NCI-H2171 treated with DMSO at 0.1 percent for 48 hours (cell line): Measurements from ENCODE around the gene GADD45G.

Experiments used
- DNase-seq: peaks from one replicate; lab custom pipeline; 2025; lab: John Stamatoyannopoulos, UW

The GADD45G gene

DNA sequence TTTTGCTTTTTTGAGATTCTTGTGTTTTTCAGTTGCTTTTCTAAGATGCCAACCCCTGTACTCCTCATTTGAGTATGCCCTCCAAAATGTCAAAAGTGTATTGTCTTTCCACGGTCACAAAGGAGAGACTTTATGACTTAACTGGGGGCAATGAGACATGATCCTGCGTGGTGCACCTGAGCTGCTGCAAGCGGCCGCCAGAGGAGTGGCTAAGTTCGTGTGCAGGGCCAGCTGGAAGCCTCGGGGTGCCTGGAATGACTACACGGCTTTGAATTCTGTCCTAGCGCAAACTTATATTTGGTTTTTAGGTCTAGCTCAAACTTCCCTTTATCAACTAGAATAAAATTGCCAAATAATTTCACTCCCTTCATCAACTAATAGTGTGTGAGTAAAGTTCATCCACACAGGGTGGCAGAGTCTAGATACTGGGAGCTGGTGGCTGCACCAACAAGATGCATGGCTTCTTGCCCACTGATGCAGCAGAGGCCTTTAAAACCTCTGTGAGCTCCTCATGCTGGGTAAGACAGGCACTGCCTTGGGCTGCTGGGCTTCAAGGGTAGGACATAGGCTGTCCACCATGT lies 4.7 kb downstream of the GADD45G start:
- no peak for DNase-seq

DNA sequence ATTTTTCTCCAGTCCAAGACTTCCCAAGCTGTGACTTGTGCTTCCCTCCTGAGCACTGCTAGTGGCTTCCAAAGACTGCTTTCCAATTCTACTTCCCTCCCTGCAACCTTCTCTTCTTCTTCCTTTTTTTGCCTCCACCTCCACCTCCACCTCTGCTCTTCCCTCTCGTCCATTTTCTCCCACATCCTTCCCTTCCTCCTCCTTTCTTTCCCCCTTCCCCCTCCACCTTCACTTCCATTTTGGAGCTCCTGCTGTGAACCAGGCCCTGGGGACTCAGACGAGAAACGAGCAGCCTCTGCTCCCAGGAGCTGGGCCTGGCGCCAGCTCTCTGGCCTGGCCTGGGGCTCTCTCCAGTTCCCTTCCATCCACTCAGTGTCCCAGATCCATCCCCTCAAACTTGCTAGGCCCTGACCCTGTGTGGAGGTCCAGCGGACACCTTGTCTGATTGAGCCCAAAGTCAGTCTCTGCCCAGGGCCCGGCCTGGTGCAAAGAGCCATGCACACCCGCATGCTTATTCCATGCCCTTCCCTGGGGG lies 5.6 kb downstream of the GADD45G start:
- DNase-seq, result no peak

DNA sequence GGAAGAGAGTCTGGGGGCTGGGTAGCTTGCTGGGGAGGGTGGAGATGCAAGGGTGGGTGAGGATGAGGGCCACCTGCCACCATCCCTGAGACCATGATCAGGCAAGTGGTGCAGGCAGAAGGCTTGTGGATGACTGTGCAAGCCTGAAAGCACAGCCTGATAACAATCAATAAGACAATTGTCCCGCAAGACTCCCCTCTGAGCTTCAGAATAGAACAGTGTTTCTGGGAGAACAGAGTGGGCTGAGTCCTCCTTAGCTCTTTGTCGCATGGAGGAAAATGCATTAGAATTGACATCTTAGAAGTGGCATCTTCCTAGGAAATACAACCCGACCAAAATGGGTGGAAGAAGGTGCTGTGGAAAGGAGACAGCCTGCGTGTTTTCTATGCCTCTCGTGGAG lies 6.6 kb downstream of the GADD45G start:
- no peak for DNase-seq

DNA sequence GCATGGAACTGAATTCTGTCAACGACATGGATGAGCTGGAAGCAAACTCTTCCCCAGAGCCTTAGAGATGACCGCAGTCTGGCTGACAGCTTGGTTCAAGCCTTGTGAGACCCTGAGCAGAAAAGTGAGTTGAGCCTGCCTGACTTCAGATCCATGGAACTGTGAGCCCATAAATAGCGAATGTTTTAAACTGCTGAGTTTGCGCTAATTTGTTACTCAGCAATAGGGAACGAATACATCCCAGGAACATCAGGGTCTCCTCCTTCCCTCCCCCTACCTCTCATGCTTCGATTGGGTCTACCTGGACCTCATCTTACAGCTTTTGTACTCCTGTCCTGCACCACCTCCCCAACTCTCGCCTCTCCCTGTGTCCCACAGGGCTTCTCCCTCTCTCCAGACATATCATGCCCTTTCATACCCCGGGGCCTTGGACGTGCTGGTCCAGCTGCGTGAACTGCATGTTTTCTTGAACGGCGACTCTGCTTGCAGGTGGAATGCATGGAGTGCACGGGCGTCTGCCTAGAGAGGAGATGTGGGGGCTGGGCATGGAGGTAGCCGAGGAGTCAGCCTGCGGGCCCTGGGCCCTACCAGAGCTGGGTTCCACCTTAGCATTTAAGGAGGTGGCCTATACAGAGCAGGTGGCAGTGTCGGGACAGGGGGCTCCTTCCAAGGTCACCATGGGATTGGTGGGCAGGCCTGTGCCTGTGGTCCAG lies 7.9 kb downstream of the GADD45G start:
- no peak for DNase-seq

DNA sequence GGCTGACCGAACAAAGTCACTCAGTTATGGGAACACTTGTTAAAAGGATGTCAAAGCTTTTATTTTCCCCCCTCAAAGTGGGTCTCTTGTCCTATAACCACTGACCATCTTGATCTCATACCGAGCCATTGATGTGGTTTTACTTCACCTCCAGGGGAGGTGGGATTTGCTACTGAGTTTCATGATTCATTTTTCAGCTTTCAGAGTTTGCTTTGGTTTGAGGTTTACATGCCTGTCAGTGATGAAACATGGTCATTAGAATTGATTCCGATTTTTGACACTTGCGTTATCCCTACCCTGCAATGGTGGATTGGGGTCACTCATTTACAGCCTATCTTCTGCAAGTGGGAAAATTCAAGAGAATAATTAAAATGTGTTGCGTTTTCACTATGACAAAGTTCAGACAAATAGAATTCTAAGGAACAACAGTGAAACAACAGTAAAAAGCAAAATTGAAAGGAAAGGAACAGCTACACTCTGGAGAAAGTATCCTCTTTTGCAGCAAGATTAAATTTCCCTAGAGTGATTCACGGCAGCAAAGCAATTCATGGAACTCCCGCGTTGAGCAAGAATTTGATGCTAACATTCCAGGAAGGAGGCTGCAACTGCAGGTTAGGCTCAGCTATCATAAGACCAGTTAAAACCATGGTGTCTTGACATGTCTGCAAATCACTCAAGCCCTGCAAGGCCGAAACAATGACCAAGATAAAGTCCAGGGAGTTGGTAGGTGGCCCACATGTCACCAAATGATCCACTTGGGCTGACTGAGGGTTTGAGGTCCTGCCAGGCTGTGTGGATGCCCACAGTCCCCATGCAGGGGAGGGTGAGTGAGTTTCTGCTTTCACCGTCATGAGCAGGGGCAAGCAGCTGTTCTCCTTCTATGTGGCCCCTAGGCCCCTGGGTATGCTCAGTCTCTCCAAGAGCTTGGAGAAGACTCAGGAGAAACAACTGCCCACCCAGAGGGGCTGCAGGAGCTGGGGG lies 9.4 kb downstream of the GADD45G start:
- DNase-seq, result no peak

DNA sequence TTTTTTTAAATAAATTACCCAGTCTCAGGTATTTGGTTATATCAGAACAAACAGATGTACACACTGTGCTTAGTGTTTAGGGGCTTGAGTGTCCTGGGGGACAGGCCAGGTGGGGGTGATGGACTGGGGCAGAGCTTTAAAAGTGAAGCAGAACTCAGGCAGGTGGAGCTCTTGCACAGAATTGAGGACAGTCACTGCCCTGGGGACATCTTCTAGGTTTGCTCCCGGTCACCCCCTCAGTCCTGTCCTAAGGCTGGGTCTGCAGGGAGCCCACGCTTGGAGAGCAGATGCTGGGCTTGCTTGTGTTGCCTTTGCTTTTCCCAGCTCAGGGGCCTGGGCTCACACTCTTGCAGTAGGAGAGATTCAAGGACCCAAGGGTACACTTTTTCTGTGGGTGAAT lies 10.8 kb downstream of the GADD45G start:
- no peak for DNase-seq

DNA sequence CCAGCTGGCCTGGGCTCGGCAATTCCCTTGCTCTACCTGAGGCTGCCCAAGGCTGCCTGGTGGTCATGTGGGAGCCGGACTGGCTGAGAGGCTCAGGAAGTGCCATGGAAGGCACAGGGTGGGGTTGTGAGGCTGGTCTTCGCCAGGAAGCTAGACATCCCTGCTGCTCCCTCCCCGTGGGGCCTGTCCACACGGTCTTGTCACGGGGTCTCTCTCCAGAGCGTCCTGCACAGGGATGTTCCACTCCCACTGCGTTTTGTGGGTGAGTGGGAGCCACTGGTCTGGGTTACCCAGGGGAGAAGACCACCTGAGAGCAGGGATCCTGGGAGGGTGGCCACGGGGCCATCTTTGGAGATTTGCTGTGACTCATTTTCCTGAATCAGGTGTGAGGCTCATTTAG lies 11.6 kb downstream of the GADD45G start:
- DNase-seq, result no peak

DNA sequence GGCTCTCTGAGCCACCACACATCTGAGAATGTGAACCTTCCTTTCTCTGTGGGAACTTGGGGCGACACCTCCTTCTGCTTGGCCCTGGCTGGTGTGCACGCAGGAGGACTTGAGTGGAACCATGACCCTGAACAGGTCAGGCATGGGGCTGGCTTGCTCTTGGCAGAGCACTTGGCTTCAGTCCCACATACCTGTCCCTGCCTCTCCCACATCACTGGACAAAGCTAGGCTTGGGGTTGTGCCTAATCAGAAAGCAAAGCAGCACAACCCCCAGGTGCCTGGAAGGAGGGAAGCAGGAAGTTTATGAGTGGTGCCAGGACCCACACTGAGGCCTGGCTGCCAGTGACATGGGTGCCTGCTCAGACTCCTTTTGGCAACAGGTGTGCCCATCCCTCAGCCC lies 13.2 kb downstream of the GADD45G start:
- no peak for DNase-seq

DNA sequence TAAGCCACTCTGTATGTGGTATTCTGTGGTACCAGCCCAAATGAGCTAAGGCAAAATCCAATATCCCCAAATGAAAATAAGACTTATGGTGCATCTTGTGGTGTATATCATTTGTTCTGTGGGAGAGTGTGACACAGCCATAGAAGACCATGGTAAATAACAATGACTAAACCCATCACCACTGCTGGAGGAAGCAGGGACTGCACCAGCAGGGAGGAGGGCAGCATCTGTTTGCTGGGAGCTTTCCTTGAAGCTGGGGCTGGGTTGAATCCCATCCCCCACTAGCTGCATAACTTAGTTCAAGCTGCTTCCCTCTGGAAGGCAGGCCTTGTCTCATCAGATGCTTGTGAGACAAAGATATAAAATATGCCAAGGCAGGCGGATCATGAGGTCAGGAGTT lies 14.2 kb downstream of the GADD45G start:
- DNase-seq, result peak; percentile 48

DNA sequence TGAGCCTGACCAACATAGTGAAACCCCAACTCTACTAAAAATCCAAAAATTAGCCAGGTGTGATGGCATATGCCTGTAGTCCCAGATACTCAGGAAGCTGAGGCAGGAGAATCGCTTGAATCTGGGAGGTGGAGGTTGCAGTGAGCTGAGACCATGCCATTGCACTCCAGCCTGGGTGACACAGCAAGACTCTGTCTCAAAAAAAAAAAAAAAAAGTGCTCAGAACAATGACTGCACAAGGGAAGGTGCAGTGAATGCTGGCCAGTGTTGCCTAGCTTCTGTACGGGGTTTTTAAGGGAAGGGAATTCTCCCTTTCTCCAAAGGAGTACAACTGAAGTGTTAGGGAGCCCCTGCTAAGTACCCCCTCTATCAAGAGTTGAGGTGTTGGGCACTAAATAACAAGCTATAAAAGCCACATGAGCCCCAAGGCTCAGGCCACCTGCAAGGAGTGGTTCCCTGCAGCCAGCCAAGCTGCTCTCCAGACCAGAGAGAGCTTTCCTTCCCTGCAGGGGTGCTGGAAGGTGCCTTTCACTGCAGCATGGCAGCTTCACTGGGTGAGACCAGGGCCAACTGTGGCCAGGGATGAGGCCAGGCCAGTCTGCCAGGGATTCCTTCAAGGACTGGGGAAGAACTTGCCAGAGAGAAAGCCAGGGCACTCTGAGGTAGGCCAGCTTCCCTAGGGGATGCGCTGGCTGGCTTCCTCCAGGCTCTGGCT lies 14.8 kb downstream of the GADD45G start:
- DNase-seq, result no peak

DNA sequence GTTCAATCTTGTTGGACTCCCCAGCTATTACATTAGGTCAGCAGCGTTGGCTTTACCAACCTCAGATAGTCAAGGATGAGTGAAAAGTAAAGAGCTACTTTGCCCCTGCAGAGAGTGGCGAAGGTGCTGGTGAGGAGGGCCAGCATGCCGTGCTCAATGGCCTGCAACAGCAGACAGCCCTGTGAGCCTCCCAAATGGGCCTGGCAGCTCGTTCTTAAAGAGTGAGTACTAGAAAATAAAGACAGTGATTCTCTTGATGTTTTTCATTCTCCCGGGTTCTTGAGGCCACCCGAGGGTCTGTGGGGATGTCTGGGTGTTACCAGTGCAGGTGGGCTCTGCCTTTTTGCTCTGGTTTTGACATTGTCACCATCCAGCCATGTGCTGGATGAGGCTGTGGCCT lies 16.2 kb downstream of the GADD45G start:
- no peak for DNase-seq

DNA sequence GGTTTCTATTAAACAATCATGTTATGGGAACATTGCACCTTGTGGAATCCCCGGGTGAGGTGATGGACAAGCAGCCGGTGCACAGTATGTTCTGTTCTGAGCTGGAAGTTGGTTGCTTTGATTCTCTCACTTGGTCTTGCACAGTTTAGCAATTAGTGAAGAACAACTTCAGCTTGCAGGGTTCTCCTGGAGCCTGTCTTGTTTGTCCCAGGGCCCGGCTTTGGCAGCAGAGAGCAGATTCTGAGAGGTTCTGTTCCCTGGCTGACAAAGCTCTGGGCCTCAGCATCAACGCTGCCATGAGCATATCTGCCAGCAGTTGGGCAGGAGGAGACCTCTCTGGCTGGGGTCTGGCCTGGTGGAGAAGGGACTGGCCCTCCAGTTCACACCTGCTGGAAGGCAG lies 16.9 kb downstream of the GADD45G start:
- DNase-seq, result no peak

DNA sequence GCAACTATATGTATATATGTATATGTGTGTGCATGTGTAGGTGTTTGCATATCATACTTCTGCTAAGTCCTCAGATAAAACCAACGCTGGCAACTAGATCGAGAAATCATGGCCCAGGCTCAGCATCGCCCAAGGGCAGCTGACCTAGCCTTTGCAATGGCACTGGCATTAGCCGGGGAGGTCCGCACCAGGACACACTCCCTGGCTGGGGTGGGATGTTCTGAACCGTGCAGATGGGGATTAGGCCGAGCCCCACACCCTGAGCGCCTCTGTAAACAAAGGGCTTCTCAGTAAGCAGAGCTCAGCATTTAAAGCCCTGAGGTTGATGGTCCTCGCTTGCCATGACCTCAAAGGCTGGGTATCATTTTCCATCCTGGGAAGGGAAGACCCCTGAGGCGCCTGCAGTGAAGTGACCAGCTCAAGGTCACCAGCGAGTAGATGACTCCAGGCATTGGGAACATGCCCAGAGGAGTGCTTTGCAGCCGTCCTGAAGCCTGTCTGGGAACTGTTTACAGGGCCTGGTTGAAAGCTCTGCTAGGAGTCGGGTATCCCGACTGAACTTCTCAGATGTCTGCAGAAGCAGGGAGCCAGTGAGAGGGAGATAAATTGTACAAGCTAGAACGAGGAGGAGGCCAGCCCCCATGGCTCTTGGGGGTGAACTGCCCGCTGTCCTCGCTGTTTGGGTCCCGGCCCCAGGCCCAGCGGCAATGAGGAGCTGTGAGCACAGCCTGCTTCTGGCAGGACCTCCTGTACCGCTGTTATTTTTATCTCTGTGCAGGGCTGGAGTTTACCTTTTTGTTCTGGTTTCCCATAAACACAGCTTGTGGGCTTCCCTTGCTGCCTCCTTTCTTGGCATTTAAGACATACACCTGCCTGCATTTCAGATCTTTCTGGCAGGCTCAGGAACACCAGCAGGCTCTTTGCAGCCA lies 18.4 kb downstream of the GADD45G start:
- no peak for DNase-seq

DNA sequence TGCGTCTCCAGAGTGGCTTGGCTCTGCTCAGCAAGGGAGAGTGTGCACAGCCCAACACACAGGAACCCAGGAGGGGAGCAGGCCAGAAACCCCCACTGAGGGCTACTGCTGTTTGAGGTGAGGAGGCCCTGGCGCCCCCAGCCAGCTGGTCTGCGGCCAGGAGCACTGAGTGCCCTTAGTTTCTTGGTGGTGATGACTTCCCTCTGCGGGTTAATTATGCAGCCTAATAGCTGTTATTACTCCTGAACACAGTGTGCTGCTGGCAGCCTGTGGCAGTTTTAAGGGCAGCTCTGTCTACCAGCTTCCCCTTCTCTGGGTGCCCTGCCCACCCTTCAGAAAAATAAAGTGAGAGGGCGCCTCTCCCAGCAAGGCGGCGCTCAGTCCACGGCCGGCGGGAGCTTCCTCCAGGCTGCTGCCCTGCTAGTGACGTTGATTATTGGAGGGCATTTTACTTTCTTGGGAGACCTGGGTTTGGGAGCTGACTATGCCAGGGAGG lies 19.2 kb downstream of the GADD45G start:
- DNase-seq, result no peak

DNA sequence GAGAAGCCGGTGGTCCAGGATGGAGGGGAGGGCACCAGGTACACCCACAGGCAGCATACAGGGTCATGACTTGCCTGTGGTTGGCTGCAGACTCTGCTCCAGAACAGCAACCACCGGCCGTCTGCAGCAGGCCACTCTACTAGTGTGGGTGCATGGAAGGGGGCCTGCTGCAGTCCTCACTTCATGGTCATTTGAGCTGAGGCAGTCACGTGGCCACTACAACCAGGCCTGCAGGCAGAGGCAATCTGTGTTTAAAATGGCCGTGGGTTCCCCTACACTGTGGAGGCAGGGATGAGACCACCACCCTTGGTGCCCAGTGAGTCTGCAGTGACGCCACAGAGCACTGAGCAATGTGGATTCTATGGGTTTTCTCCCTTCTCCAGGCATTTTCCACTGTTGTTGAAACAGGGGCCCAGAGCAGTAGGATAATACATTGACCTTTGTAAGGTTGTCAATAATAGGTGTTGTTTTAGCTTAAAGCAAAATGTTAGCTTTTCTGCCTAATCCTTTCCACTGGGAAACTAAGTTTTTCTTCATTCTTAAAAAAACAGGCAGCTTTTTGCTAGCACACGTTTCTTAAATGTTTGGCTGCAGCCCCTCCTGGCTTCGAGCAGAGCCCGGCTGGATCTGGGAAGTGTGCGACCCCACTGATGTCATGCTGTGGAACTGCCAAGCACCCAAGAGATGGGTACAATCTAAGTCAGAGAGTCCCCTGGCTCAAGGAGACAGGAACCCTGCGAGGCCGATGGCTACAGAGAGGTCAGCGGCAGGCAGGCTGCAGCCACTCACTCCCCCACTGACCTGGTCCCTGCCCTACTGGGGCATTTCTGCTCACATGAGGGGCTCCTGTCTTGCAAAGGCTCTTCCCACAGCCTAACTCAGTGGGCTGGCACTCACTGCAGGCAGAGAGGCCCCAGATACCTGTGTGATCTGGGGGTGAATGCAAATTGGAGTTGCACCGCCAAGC lies 21.2 kb downstream of the GADD45G start:
- DNase-seq, result no peak

DNA sequence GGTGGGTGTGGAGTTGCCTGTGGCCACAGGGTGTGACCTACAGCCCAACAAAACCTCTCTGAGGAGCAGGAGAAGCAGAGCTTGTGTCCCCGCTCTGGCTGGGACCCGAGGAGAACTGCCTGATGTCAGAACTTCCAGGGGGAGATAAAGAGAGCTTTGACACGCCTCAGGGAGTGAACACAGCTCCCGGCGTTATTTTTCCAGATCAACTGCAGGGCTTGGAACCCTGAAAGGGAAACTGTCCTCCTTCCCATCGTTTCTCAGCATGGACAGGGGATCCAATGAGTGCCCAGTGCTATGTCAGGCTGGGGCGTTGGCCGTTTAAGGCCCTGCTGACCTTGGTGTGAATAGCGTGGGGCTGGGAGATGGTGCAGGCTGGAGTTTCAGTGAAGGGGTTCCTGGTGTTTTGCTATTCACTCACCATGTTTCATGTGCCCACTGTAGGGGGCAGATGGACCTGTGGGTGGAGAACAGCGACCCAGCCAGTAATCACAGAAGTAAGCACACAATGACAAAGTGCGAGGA lies 22.0 kb downstream of the GADD45G start:
- DNase-seq, result no peak

DNA sequence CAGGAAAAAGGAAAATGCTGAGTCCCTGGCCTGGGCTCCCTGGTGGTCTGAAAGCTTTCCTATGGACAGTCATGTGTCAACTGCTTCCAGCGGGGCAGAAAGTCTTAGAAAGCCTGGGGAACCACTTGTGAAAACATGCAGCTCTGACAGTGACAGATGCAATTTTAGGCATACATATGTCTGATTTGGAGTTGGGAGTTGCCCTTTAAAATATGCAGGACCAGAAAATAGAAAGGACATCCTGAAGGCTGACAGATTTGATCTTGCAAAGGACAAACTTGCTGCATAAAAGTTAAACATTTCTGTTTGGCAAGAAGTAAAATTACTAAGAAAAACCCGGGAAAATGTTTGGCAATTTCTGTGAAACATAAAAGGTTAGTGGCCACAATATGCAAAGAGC lies 23.8 kb downstream of the GADD45G start:
- no peak for DNase-seq

DNA sequence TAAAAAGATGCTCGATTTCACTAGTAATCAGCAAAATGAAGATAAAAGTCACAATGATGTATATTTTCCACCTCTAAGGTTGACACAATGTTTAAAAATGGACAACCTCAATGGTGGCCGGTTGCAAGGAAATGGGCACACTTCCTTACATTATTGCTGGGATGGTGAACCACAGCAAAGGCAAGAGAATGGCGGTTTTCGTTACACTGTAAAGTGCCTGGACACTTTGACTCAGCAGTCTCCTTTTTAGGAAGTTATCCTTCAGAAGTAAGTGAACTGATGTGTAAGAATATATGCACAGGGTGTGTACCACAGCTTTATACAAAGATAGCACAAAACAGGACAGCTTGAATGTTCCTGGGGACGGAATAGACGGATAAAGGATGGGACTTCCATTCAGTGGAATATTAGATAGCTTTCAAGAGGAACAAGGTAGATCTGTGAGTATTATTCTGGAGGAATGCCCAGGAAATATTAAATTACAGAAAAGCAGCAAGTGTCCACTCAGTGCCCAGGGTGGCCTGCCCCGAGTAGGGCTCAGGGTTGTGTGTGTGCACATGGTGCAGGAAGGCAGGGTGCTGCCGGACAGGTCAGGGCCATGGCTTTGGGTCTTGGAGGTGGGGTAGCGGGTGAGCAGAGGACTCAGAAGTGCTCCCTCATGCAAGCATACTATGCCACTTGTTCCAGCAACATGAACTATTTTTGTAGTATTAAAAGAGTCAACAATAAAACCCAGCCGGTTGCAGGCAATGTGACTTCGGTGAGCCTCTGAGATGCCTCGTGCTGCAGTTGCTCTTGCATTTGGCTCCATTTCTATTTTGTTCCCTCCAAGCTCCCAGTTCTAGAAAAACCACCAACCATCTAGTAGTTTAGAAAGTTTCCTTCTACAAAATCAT lies 24.5 kb downstream of the GADD45G start:
- DNase-seq, result no peak
